Liver (tissue), 9 donors: Measurements from ENCODE around the gene ZNF365. TPM values are rescaled to one million over a fixed set of nuclear protein-coding genes. Genes with fewer than 3 reads are reported as not detected.

ENCODE experiments used
- DNase-seq: peaks from one replicate; pipeline ENCODE4 v3.0.0-alpha.2; 2017; ENCODE audit warnings: low spot score
- H3K27ac ChIP-seq, 2 donors: one replicate each; pipeline ENCODE4 v1.7.0; 2013; ENCODE audit warnings: inconsistent platforms in 2 of 2, low read length in 2 of 2, control low read depth in 1 of 2, low read depth in 1 of 2, mild to moderate bottlenecking in 1 of 2
- H3K27me3 ChIP-seq, 4 donors: one replicate each; pipeline versions ENCODE4 v1.6.1 to v1.7.0; 2013; ENCODE audit warnings: low read length in 3 of 4, inconsistent platforms in 1 of 4, mild to moderate bottlenecking in 1 of 4, moderate library complexity in 1 of 4; ENCODE audit not compliant: control insufficient read depth in 4 of 4, insufficient read depth in 4 of 4
- H3K36me3 ChIP-seq, 4 donors: one replicate each; pipeline versions ENCODE4 v1.6.1 to v1.7.0; 2013; ENCODE audit warnings: low read length in 3 of 4, mild to moderate bottlenecking in 3 of 4, low read depth in 1 of 4, moderate library complexity in 1 of 4; ENCODE audit not compliant: control insufficient read depth in 4 of 4, insufficient read depth in 3 of 4
- H3K4me1 ChIP-seq, 4 donors: one replicate each; pipeline versions ENCODE4 v1.6.1 to v1.7.0; 2013; ENCODE audit warnings: low read length in 3 of 4, mild to moderate bottlenecking in 3 of 4, moderate library complexity in 1 of 4; ENCODE audit not compliant: control insufficient read depth in 4 of 4, insufficient read depth in 4 of 4
- H3K4me3 ChIP-seq, 3 donors: one replicate each; pipeline versions ENCODE4 v1.6.1 to v1.7.0; 2013; ENCODE audit warnings: low read length in 3 of 3, control low read depth in 1 of 3, low read depth in 1 of 3, mild to moderate bottlenecking in 1 of 3
- H3K9ac ChIP-seq, 2 donors: one replicate each; pipeline ENCODE4 v1.7.0; 2013; ENCODE audit warnings: low read length in 2 of 2, mild to moderate bottlenecking in 2 of 2, moderate library complexity in 2 of 2, control low read depth in 1 of 2, low read depth in 1 of 2
- H3K9me3 ChIP-seq, 4 donors: one replicate each; pipeline versions ENCODE4 v1.6.1 to v1.7.0; 2013; ENCODE audit warnings: low read length in 3 of 4; ENCODE audit not compliant: control insufficient read depth in 4 of 4
- ATF3 ChIP-seq: IDR thresholded peaks from 2 replicates; pipeline ENCODE4 v1.6.1; 2016; ENCODE audit warnings: antibody characterized with exemption
- CTCF ChIP-seq: fragments of 150-350 bp; IDR thresholded peaks from 2 replicates; pipeline ENCODE4 v1.5.1; 2017; ENCODE audit warnings: improper control_type of control experiment, low read depth, low read length; ENCODE audit not compliant: missing input control
- EGR1 ChIP-seq, 2 donors: IDR thresholded peaks; 2 replicates each; pipeline ENCODE4 v1.6.1; 2016 to 2018; ENCODE audit warnings: antibody characterized with exemption in 2 of 2, low read depth in 2 of 2
- FOXA1 ChIP-seq: IDR thresholded peaks from 2 replicates; pipeline ENCODE4 v1.6.1; 2016; ENCODE audit warnings: antibody characterized with exemption
- FOXA2 ChIP-seq: IDR thresholded peaks from 2 replicates; pipeline ENCODE4 v1.6.1; 2016; ENCODE audit warnings: antibody characterized with exemption
- GABPA ChIP-seq, 2 donors: IDR thresholded peaks in 1 of 2; conservative IDR thresholded peaks in 1 of 2; 2 replicates each; pipeline ENCODE4 v1.6.1; 2016; ENCODE audit warnings: antibody characterized with exemption in 2 of 2, mild to moderate bottlenecking in 1 of 2, moderate library complexity in 1 of 2
- HNF4A ChIP-seq, 2 donors: conservative IDR thresholded peaks; 2 replicates each; pipeline ENCODE4 v1.6.1; 2016; ENCODE audit warnings: antibody characterized with exemption in 2 of 2, mild to moderate bottlenecking in 2 of 2
- HNF4G ChIP-seq: IDR thresholded peaks from 2 replicates; pipeline ENCODE4 v1.6.1; 2016; ENCODE audit warnings: antibody characterized with exemption
- JUND ChIP-seq, 2 donors: IDR thresholded peaks; 2 replicates each; pipeline ENCODE4 v1.6.1; 2016; ENCODE audit warnings: antibody characterized with exemption in 2 of 2
- MAX ChIP-seq: IDR thresholded peaks from 2 replicates; pipeline ENCODE4 v1.6.1; 2016; ENCODE audit warnings: antibody characterized with exemption
- NR2F2 ChIP-seq: IDR thresholded peaks from 2 replicates; pipeline ENCODE4 v1.6.1; 2016; ENCODE audit warnings: antibody characterized with exemption
- REST ChIP-seq: IDR thresholded peaks from 2 replicates; pipeline ENCODE4 v1.6.1; 2016; ENCODE audit warnings: antibody characterized with exemption, mild to moderate bottlenecking
- RXRA ChIP-seq, 2 donors: IDR thresholded peaks; 2 replicates each; pipeline ENCODE4 v1.6.1; 2017 to 2018; ENCODE audit warnings: antibody characterized with exemption in 2 of 2, mild to moderate bottlenecking in 1 of 2
- SP1 ChIP-seq: IDR thresholded peaks from 2 replicates; pipeline ENCODE4 v1.6.1; 2018; ENCODE audit warnings: antibody characterized with exemption, mild to moderate bottlenecking
- TAF1 ChIP-seq: conservative IDR thresholded peaks from 2 replicates; pipeline ENCODE4 v1.6.1; 2016; ENCODE audit warnings: antibody characterized with exemption, mild to moderate bottlenecking
- YY1 ChIP-seq: IDR thresholded peaks from 2 replicates; pipeline ENCODE4 v1.6.1; 2016; ENCODE audit warnings: antibody characterized with exemption, mild to moderate bottlenecking
- ZBTB33 ChIP-seq: IDR thresholded peaks from 2 replicates; pipeline ENCODE4 v1.6.1; 2016; ENCODE audit warnings: antibody characterized with exemption
- WGBS: extraction: QIAGEN DNeasy Blood & Tissue Kit; methylation state at CpG from one replicate; pipeline ENCODE4 v1.1.7; 2013; 5-methylcytosine and 5-hydroxymethylcytosine counted together
- polyA plus RNA-seq, 2 donors: library from polyadenylated mRNA; stranded (reverse) in 1 of 2; unstranded in 1 of 2; fragments of 200-250 nt in 1 of 2; fragments of >200 nt in 1 of 2; fragmentation: Nextera tagmentation in 1 of 2; extraction: Ambion mirVana in 1 of 2; gene quantifications; one replicate each; pipeline versions ENCODE4 v1.2.1 to v1.2.3, GENCODE V29; 2013 to 2015
- total RNA-seq, 2 donors: library from RNA; depleted of rRNA; stranded (reverse); fragments of >200 nt; gene quantifications; one replicate each; pipeline ENCODE4 v1.2.3, GENCODE V29; 2014
- donor health status: healthy.
- donor health status: healthy.
- donor health status: healthy.
- donor health status: healthy.
- donor health status: healthy.

Gene ZNF365
- total and polyA plus RNA-seq, 4 donors = under 0.01 TPM; not detected in 3

- WGBS = 88% methylated on average over 1 of the region's 1 CpG
- H3K27me3 ChIP-seq = peaks cover 0 to 4% (median 0%) of the 10 kb centered on the region in 4 donors
- DNase-seq = no peak
- no peaks in the 10 kb centered on the region for H3K36me3 ChIP-seq
- TF ChIP-seq REST (no peak), HNF4G (no peak), FOXA1 (no peak), NR2F2 (no peak), JUND (IDR thresholded peaks at IDR 0.05) (no peak), YY1 (no peak), ZBTB33 (no peak), MAX (no peak), FOXA2 (no peak), CTCF (no peak), SP1 (no peak), EGR1 (IDR thresholded peaks at IDR 0.05; ENCODE audit: low read depth in 2 of 2) (no peak), GABPA (IDR thresholded peaks at IDR 0.05 in 1 of 2, conservative IDR thresholded peaks at IDR 0.05 in 1 of 2) (no peak), RXRA (IDR thresholded peaks at IDR 0.05) (no peak), HNF4A (conservative IDR thresholded peaks at IDR 0.05) (no peak), TAF1 (no peak), ATF3 (no peak)
- no peaks in the 10 kb centered on the region for H3K4me1 ChIP-seq
- H3K9me3 ChIP-seq = peaks cover 0 to 7% (median 0%) of the 10 kb centered on the region in 4 donors
- no peak overlapping the region for H3K27ac ChIP-seq
- no peak overlapping the region for H3K4me3 ChIP-seq
- H3K9ac ChIP-seq = no peak overlapping the region
Measured at GRCh38 chr10:62424026-62424425, 49.9 kb downstream of the ZNF365 start.

- no peak for TF ChIP-seq SP1
- TF ChIP-seq MAX = no peak
- TF ChIP-seq EGR1 (IDR thresholded peaks at IDR 0.05; ENCODE audit: low read depth in 2 of 2) = no peak
- TF ChIP-seq ATF3 = no peak
- no peak for TF ChIP-seq YY1
- Histone ChIP-seq H3K4me3 (no peak overlapping the region), H3K9me3 (peaks cover 0 to 7% (median 0%) of the 10 kb centered on the region in 4 donors), H3K4me1 (no peaks in the 10 kb centered on the region), H3K27me3 (peaks cover 0 to 4% (median 0%) of the 10 kb centered on the region in 4 donors), H3K27ac (no peak overlapping the region), H3K36me3 (no peaks in the 10 kb centered on the region), H3K9ac (no peak overlapping the region)
- WGBS = 88% methylated on average over 1 of the region's 1 CpG
- no peak for DNase-seq
Measured at GRCh38 chr10:62426086-62426485, 51.9 kb downstream of the ZNF365 start.
